WTC11 (cell line): ENCODE measurements around the gene CNTN5. TPM values are rescaled to one million over a fixed set of nuclear protein-coding genes. Genes with fewer than 3 reads are reported as not detected.

ENCODE experiments used
- ATAC-seq: fragments of 200-7000 bp; cut with Tn5 transposase; 2 replicates; pipeline ENCODE4 v1.10.0; 2021; ENCODE audit warnings: mild to moderate bottlenecking, moderate library complexity
- CTCF ChIA-PET: fragments of 300-600 bp; sonication (Branson Sonifier 250); formaldehyde crosslinking; loops from one replicate; lab custom pipeline; 2021; ENCODE audit warnings: antibody characterized with exemption; lab: Charles Lee
- POLR2A ChIA-PET: fragments of 350-600 bp; sonication (Branson Sonifier 250); formaldehyde crosslinking; loops from one replicate; lab custom pipeline; 2021; ENCODE audit warnings: antibody characterized with exemption; lab: Charles Lee
- DNase-seq: peaks from one replicate; pipeline ENCODE4 v3.0.0; 2021; ENCODE audit warnings: low spot score
- H3K27ac Mint-ChIP-seq: 2 replicates; pipeline ENCODE4 v1.8.0; 2021; ENCODE audit warnings: mixed read lengths
- H3K27me3 Mint-ChIP-seq: 2 replicates; pipeline ENCODE4 v1.8.0; 2021; ENCODE audit warnings: low read depth, mild to moderate bottlenecking, moderate library complexity, mixed read lengths
- H3K36me3 Mint-ChIP-seq: 2 replicates; pipeline ENCODE4 v1.8.0; 2021; ENCODE audit warnings: mixed read lengths
- H3K4me1 Mint-ChIP-seq: 2 replicates; pipeline ENCODE4 v1.8.0; 2022; ENCODE audit warnings: mixed read lengths
- H3K4me3 Mint-ChIP-seq: 2 replicates; pipeline ENCODE4 v1.8.0; 2021; ENCODE audit warnings: mild to moderate bottlenecking, moderate library complexity, mixed read lengths
- H3K9me3 Mint-ChIP-seq: 2 replicates; pipeline ENCODE4 v1.8.0; 2021; ENCODE audit warnings: mixed read lengths
- ATF3 ChIP-seq: sonication (generic); formaldehyde crosslinking; conservative IDR thresholded peaks from 2 replicates; pipeline ENCODE4 v1.8.1; 2022; ENCODE audit warnings: mild to moderate bottlenecking, missing genetic modification reagents
- CTCF ChIP-seq: fragments of 200-600 bp; IDR thresholded peaks from 2 replicates; pipeline ENCODE4 v1.8.0; 2022; ENCODE audit warnings: antibody characterized with exemption
- ELF4 ChIP-seq: sonication (generic); formaldehyde crosslinking; IDR thresholded peaks from 2 replicates; pipeline ENCODE4 v1.8.1; 2022; ENCODE audit warnings: low read depth, mild to moderate bottlenecking, moderate library complexity, missing genetic modification reagents
- FOXK1 ChIP-seq: sonication (generic); formaldehyde crosslinking; IDR thresholded peaks from 2 replicates; pipeline ENCODE4 v1.8.0; 2022; ENCODE audit warnings: mild to moderate bottlenecking, moderate library complexity, missing genetic modification reagents
- FOXP4 ChIP-seq: sonication (generic); formaldehyde crosslinking; IDR thresholded peaks from 2 replicates; pipeline ENCODE4 v1.8.0; 2022; ENCODE audit warnings: mild to moderate bottlenecking, missing genetic modification reagents
- GABPB1 ChIP-seq: sonication (generic); formaldehyde crosslinking; IDR thresholded peaks from 2 replicates; pipeline ENCODE4 v1.8.1; 2023; ENCODE audit warnings: mild to moderate bottlenecking, missing genetic modification reagents
- HMGA2 ChIP-seq: fragments of 250-450 bp; sonication (Bioruptor Pico); IDR thresholded peaks from 2 replicates; pipeline ENCODE4 v1.4.0; 2021; ENCODE audit warnings: mild to moderate bottlenecking, moderate library complexity
- IRF1 ChIP-seq: sonication (generic); formaldehyde crosslinking; IDR thresholded peaks from 2 replicates; pipeline ENCODE4 v1.8.0; 2023; ENCODE audit warnings: missing genetic modification reagents
- IRF2 ChIP-seq: sonication (generic); formaldehyde crosslinking; IDR thresholded peaks from 2 replicates; pipeline ENCODE4 v1.8.0; 2022; ENCODE audit warnings: low read depth, missing genetic modification reagents, borderline replicate concordance
- NFE2L1 ChIP-seq: sonication (generic); formaldehyde crosslinking; IDR thresholded peaks from 2 replicates; pipeline ENCODE4 v1.8.1; 2023; ENCODE audit warnings: missing genetic modification reagents
- NFYB ChIP-seq: sonication (generic); formaldehyde crosslinking; conservative IDR thresholded peaks from 2 replicates; pipeline ENCODE4 v1.8.0; 2022; ENCODE audit warnings: low read depth, missing genetic modification reagents
- NR1H2 ChIP-seq: sonication (generic); formaldehyde crosslinking; IDR thresholded peaks from 2 replicates; pipeline ENCODE4 v1.9.0; 2021; ENCODE audit warnings: mild to moderate bottlenecking, moderate library complexity, missing genetic modification reagents
- NR3C1 ChIP-seq: sonication (generic); formaldehyde crosslinking; conservative IDR thresholded peaks from 2 replicates; pipeline ENCODE4 v1.8.1; 2023; ENCODE audit warnings: low read depth, mild to moderate bottlenecking, missing genetic modification reagents
- RELA ChIP-seq: sonication (generic); formaldehyde crosslinking; IDR thresholded peaks from 2 replicates; pipeline ENCODE4 v1.8.1; 2022; ENCODE audit warnings: missing genetic modification reagents, mild to moderate bottlenecking, borderline replicate concordance
- RORB ChIP-seq: fragments of 250-450 bp; sonication (Bioruptor Pico); IDR thresholded peaks from 2 replicates; pipeline ENCODE4 v1.9.0; 2021; ENCODE audit warnings: mild to moderate bottlenecking
- SMAD3 ChIP-seq: sonication (generic); formaldehyde crosslinking; IDR thresholded peaks from 2 replicates; pipeline ENCODE4 v1.8.0; 2022; ENCODE audit warnings: missing genetic modification reagents, mild to moderate bottlenecking, borderline replicate concordance
- TCF7 ChIP-seq: sonication (generic); formaldehyde crosslinking; IDR thresholded peaks from 2 replicates; pipeline ENCODE4 v1.8.0; 2022; ENCODE audit warnings: mild to moderate bottlenecking, low read depth, missing genetic modification reagents, moderate library complexity
- ZMAT4 ChIP-seq: fragments of 250-450 bp; sonication (Bioruptor Pico); IDR thresholded peaks from 2 replicates; pipeline ENCODE4 v1.9.0; 2021; ENCODE audit warnings: mild to moderate bottlenecking
- ZNF138 ChIP-seq: sonication (generic); formaldehyde crosslinking; conservative IDR thresholded peaks from 2 replicates; pipeline ENCODE4 v1.8.1; 2022; ENCODE audit warnings: mild to moderate bottlenecking, moderate library complexity, missing genetic modification reagents
- total RNA-seq: library from RNA; stranded (reverse); gene quantifications from 3 replicates; pipeline ENCODE4 v1.2.3, GENCODE V29; 2021

CNTN5 gene
- total RNA-seq, 1 experiment from 2014 or later = 0.07 TPM

GRCh38 chr11:99739464-99740089, 718.8 kb downstream of the CNTN5 start:
- no peaks in the 10 kb centered on the region for H3K4me1 Mint-ChIP-seq
- H3K4me3 Mint-ChIP-seq = no peak overlapping the region
- peak; percentile 30; the same call in 1 of the 2 replicates for TF ChIP-seq CTCF
- no peak for TF ChIP-seq FOXK1
- no peak for TF ChIP-seq ATF3 (CRISPR knock-in tag)
- no peaks in the 10 kb centered on the region for H3K9me3 Mint-ChIP-seq
- no peaks in the 10 kb centered on the region for H3K36me3 Mint-ChIP-seq
- peak; percentile 48; the same call in 1 of the 2 replicates for ATAC-seq
- no peak for DNase-seq
- ChIA-PET POLR2A (no interaction called here), CTCF (no interaction called here)
- no peaks in the 10 kb centered on the region for H3K27me3 Mint-ChIP-seq
- no peak overlapping the region for H3K27ac Mint-ChIP-seq

GRCh38 chr11:99742501-99742900, 721.8 kb downstream of the CNTN5 start:
- ATAC-seq = no peak
- Mint-ChIP-seq H3K4me1 (no peaks in the 10 kb centered on the region; the same call in 1 of the 2 replicates), H3K36me3 (no peaks in the 10 kb centered on the region), H3K9me3 (no peaks in the 10 kb centered on the region), H3K4me3 (no peak overlapping the region), H3K27ac (no peak overlapping the region), H3K27me3 (no peaks in the 10 kb centered on the region)
- CTCF ChIA-PET = no interaction called here
- POLR2A ChIA-PET = no interaction called here
- DNase-seq = no peak
- no peak for TF ChIP-seq ATF3 (CRISPR knock-in tag)
- no peak for TF ChIP-seq NFYB
- TF ChIP-seq TCF7 (CRISPR knock-in tag) = no peak
- TF ChIP-seq NR3C1 = no peak
- no peak for TF ChIP-seq NR1H2 (CRISPR knock-in tag)
- TF ChIP-seq RELA (CRISPR knock-in tag) = no peak
- TF ChIP-seq FOXP4 (CRISPR knock-in tag) = no peak
- no peak for TF ChIP-seq ELF4 (CRISPR knock-in tag)

GRCh38 chr11:99759787-99760186, 739.0 kb downstream of the CNTN5 start:
- no peak for ATAC-seq
- Mint-ChIP-seq H3K36me3 (no peaks in the 10 kb centered on the region), H3K27me3 (no peaks in the 10 kb centered on the region), H3K4me1 (no peaks in the 10 kb centered on the region), H3K27ac (no peak overlapping the region), H3K9me3 (no peaks in the 10 kb centered on the region), H3K4me3 (no peak overlapping the region)
- no peak for TF ChIP-seq IRF1
- TF ChIP-seq RORB = no peak
- no peak for TF ChIP-seq NFE2L1 (CRISPR knock-in tag)
- no peak for TF ChIP-seq FOXP4 (CRISPR knock-in tag)
- TF ChIP-seq IRF2 (CRISPR knock-in tag) = no peak
- TF ChIP-seq HMGA2 (CRISPR knock-in tag) = no peak
- no peak for TF ChIP-seq GABPB1
- no peak for TF ChIP-seq NR1H2 (CRISPR knock-in tag)
- no peak for TF ChIP-seq ELF4 (CRISPR knock-in tag)
- no peak for TF ChIP-seq ZMAT4 (CRISPR knock-in tag)
- no peak for TF ChIP-seq SMAD3 (CRISPR knock-in tag)
- TF ChIP-seq ZNF138 (CRISPR knock-in tag) = no peak
- ChIA-PET POLR2A (no interaction called here), CTCF (no interaction called here)
- DNase-seq = no peak
